HepG2 (cell line): ENCODE measurements around the gene GHR.

Source experiments
- GATAD2A ChIP-seq: IDR thresholded peaks from 2 replicates; pipeline ENCODE4 v1.6.1; 2016
- MTERF4 ChIP-seq: sonication (generic); formaldehyde crosslinking; IDR thresholded peaks from 2 replicates; pipeline ENCODE4 v1.8.0; 2023; ENCODE audit warnings: mild to moderate bottlenecking, missing genetic modification reagents
- POLR2A ChIP-seq, 2 experiments: IDR thresholded peaks; 2 replicates each; pipeline ENCODE4 v1.6.1; 2011; ENCODE audit warnings: low read depth in 2 of 2, low read length in 2 of 2, mild to moderate bottlenecking in 1 of 2, moderate library complexity in 1 of 2; ENCODE audit not compliant: insufficient read depth in 1 of 2
- PRPF4 ChIP-seq: fragments of 200-400 bp; formaldehyde crosslinking; IDR thresholded peaks from 2 replicates; pipeline ENCODE4 v1.6.1; 2016; ENCODE audit warnings: low read length, low read depth; ENCODE audit not compliant: poor library complexity, severe bottlenecking
- SMARCC2 ChIP-seq: fragments of 450-650 bp; IDR thresholded peaks from 2 replicates; pipeline ENCODE4 v1.6.1; 2017; ENCODE audit warnings: antibody characterized with exemption, mild to moderate bottlenecking
- TRAFD1 ChIP-seq: sonication (generic); formaldehyde crosslinking; IDR thresholded peaks from 2 replicates; pipeline ENCODE4 v1.5.1; 2020; ENCODE audit warnings: missing genetic modification reagents, mild to moderate bottlenecking, borderline replicate concordance
- ZBTB7A ChIP-seq: sonication (generic); formaldehyde crosslinking; IDR thresholded peaks from 2 replicates; pipeline ENCODE4 v1.8.0; 2022; ENCODE audit warnings: mild to moderate bottlenecking, missing genetic modification reagents
- TF ChIP-seq, protein P1 (sequence below): sonication (generic); formaldehyde crosslinking; conservative IDR thresholded peaks from 2 replicates; pipeline ENCODE4 v1.8.1; 2023; ENCODE audit warnings: missing genetic modification reagents
- TF ChIP-seq, protein P2 (sequence below): sonication (generic); formaldehyde crosslinking; IDR thresholded peaks from 2 replicates; pipeline ENCODE4 v1.5.0; 2020; ENCODE audit warnings: missing genetic modification reagents
- TF ChIP-seq, protein P3 (sequence below): sonication (generic); formaldehyde crosslinking; IDR thresholded peaks from 2 replicates; pipeline ENCODE4 v1.5.0; 2020; ENCODE audit warnings: mild to moderate bottlenecking, missing genetic modification reagents, moderate library complexity

DNA sequence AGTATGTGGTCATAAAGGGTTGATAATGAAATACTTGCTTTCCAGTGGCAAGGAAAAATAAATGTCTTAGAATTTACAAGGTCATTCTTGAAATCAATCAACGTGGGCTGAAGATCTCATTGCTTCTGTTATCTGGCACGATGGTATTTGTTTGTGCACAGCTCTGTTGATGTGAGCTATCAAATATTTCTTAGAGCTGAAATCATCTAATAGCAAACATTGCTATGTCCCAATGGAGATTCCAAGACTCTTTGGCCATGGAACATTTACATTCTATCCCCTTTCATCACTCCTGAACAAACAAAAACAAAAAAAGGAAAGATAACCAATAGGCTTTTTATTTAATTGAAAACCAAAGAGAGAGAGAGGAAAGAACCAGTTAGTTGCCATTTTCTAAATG is 221.9 kb downstream of the GHR start:
- TF ChIP-seq, protein P1, sequence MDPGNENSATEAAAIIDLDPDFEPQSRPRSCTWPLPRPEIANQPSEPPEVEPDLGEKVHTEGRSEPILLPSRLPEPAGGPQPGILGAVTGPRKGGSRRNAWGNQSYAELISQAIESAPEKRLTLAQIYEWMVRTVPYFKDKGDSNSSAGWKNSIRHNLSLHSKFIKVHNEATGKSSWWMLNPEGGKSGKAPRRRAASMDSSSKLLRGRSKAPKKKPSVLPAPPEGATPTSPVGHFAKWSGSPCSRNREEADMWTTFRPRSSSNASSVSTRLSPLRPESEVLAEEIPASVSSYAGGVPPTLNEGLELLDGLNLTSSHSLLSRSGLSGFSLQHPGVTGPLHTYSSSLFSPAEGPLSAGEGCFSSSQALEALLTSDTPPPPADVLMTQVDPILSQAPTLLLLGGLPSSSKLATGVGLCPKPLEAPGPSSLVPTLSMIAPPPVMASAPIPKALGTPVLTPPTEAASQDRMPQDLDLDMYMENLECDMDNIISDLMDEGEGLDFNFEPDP (CRISPR knock-in tag), result no peak
- TF ChIP-seq, protein P2, sequence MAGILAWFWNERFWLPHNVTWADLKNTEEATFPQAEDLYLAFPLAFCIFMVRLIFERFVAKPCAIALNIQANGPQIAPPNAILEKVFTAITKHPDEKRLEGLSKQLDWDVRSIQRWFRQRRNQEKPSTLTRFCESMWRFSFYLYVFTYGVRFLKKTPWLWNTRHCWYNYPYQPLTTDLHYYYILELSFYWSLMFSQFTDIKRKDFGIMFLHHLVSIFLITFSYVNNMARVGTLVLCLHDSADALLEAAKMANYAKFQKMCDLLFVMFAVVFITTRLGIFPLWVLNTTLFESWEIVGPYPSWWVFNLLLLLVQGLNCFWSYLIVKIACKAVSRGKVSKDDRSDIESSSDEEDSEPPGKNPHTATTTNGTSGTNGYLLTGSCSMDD (CRISPR knock-in tag), result no peak
- TF ChIP-seq, protein P3, sequence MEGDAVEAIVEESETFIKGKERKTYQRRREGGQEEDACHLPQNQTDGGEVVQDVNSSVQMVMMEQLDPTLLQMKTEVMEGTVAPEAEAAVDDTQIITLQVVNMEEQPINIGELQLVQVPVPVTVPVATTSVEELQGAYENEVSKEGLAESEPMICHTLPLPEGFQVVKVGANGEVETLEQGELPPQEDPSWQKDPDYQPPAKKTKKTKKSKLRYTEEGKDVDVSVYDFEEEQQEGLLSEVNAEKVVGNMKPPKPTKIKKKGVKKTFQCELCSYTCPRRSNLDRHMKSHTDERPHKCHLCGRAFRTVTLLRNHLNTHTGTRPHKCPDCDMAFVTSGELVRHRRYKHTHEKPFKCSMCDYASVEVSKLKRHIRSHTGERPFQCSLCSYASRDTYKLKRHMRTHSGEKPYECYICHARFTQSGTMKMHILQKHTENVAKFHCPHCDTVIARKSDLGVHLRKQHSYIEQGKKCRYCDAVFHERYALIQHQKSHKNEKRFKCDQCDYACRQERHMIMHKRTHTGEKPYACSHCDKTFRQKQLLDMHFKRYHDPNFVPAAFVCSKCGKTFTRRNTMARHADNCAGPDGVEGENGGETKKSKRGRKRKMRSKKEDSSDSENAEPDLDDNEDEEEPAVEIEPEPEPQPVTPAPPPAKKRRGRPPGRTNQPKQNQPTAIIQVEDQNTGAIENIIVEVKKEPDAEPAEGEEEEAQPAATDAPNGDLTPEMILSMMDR (CRISPR knock-in tag), result no peak
- TF ChIP-seq POLR2A (IDR thresholded peaks at IDR 0.05; ENCODE audit: insufficient read depth in 1 of 2, low read depth in 2 of 2, low read length in 2 of 2), result no peak
- TF ChIP-seq GATAD2A (CRISPR knock-in tag), result no peak
- no peak for TF ChIP-seq SMARCC2
- TF ChIP-seq ZBTB7A (CRISPR knock-in tag), result no peak
- TF ChIP-seq MTERF4 (CRISPR knock-in tag), result no peak
- no peak for TF ChIP-seq PRPF4
- TF ChIP-seq TRAFD1 (CRISPR knock-in tag), result no peak
